Vagina (tissue), 2 donors: ENCODE data around the gene PDE11A. TPM values are rescaled to one million over a fixed set of nuclear protein-coding genes. Genes with fewer than 3 reads are reported as not detected.

ENCODE experiments used
- DNase-seq, 2 donors: peaks; one replicate each; pipeline ENCODE4 v3.0.0-alpha.2; 2017; ENCODE audit errors: extremely low spot score in 2 of 2
- H3K27ac ChIP-seq: fragments of 200-600 bp; sonication (generic); one replicate; pipeline ENCODE4 v1.5.1; 2019
- H3K27me3 ChIP-seq: fragments of 200-600 bp; sonication (generic); one replicate; pipeline ENCODE4 v1.5.1; 2019
- H3K36me3 ChIP-seq, 2 donors: fragments of 200-600 bp; sonication (generic); one replicate each; pipeline ENCODE4 v1.5.1; 2017 to 2019
- H3K4me1 ChIP-seq: fragments of 200-600 bp; sonication (generic); one replicate; pipeline ENCODE4 v1.5.1; 2019
- H3K4me3 ChIP-seq, 2 donors: fragments of 200-600 bp; sonication (generic); 1 replicate in 1 of 2; 2 replicates in 1 of 2; pipeline ENCODE4 v1.5.1; 2016 to 2019
- H3K9me3 ChIP-seq: fragments of 200-600 bp; sonication (generic); one replicate; pipeline ENCODE4 v1.5.1; 2019
- POLR2A ChIP-seq, 2 donors: fragments of 450-650 bp; IDR thresholded peaks; one replicate each; pipeline ENCODE4 v1.6.1; 2017; ENCODE audit warnings: antibody characterized with exemption in 2 of 2, mild to moderate bottlenecking in 2 of 2, moderate library complexity in 2 of 2
- POLR2AphosphoS5 ChIP-seq, 2 donors: sonication (generic); formaldehyde crosslinking; IDR thresholded peaks; one replicate each; pipeline ENCODE4 v1.9.0; 2017; ENCODE audit warnings: antibody characterized with exemption in 2 of 2, mild to moderate bottlenecking in 2 of 2, low read depth in 1 of 2; ENCODE audit not compliant: insufficient read depth in 1 of 2
- intact Hi-C: fragments of 100-400 bp; cut with DNase I; formaldehyde crosslinking; loops from one replicate; pipeline ENCODE4 v1.15.1; 2023
- total RNA-seq: library from RNA; depleted of rRNA; stranded (reverse); fragments of >200 nt; gene quantifications from one replicate; pipeline ENCODE4 v1.2.3, GENCODE V29; 2016
- TF ChIP-seq, protein P1 (sequence below), 3 experiments: fragments of 450-650 bp in 2 of 3; fragments of 200-600 bp in 1 of 3; sonication (generic) in 1 of 3; IDR thresholded peaks; one replicate each; pipeline ENCODE4 v1.5.1; 2017 to 2019; ENCODE audit warnings: antibody characterized with exemption in 3 of 3, mild to moderate bottlenecking in 2 of 3, moderate library complexity in 2 of 3

Gene PDE11A
- total RNA-seq, 1 donor from 2014 or later = 0.25 TPM

DNA sequence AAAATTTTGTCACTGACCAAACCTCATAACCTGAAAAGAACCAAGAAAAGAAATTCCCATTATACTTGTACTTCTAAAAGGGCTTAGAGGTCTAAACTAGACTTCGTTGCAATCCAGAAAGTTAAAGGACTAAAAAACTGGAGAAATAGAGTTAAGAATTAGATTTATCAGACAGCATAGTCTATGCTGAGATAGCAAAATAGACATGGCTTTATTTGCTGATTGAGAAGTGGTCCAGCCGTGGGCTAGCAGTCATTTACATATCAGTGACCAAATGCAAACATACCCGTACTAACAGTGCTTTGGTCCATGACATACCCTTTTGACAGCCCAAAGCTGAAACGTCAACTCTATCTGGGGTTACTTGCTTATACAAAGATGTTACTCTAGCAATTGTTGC lies 456.5 kb downstream of the PDE11A start:
- no peak for DNase-seq
- Histone ChIP-seq H3K9me3 (no peaks in the 10 kb centered on the region), H3K27me3 (no peaks in the 10 kb centered on the region), H3K4me3 (no peak overlapping the region), H3K36me3 (no peaks in the 10 kb centered on the region), H3K27ac (no peak overlapping the region), H3K4me1 (peaks cover 6% of the 10 kb centered on the region)
- TF ChIP-seq POLR2A (IDR thresholded peaks at IDR 0.05) = no peak
- TF ChIP-seq POLR2AphosphoS5 (IDR thresholded peaks at IDR 0.05; ENCODE audit: insufficient read depth in 1 of 2, low read depth in 1 of 2) = no peak
- TF ChIP-seq, protein P1, sequence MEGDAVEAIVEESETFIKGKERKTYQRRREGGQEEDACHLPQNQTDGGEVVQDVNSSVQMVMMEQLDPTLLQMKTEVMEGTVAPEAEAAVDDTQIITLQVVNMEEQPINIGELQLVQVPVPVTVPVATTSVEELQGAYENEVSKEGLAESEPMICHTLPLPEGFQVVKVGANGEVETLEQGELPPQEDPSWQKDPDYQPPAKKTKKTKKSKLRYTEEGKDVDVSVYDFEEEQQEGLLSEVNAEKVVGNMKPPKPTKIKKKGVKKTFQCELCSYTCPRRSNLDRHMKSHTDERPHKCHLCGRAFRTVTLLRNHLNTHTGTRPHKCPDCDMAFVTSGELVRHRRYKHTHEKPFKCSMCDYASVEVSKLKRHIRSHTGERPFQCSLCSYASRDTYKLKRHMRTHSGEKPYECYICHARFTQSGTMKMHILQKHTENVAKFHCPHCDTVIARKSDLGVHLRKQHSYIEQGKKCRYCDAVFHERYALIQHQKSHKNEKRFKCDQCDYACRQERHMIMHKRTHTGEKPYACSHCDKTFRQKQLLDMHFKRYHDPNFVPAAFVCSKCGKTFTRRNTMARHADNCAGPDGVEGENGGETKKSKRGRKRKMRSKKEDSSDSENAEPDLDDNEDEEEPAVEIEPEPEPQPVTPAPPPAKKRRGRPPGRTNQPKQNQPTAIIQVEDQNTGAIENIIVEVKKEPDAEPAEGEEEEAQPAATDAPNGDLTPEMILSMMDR (IDR thresholded peaks at IDR 0.05) = no peak
- intact Hi-C loops = no loop called here

- no peak for DNase-seq
- no peaks in the 10 kb centered on the region for H3K9me3 ChIP-seq
- H3K4me1 ChIP-seq = peaks cover under 1% of the 10 kb centered on the region
- TF ChIP-seq, protein P1 (IDR thresholded peaks at IDR 0.05) = no peak
- TF ChIP-seq POLR2A (IDR thresholded peaks at IDR 0.05) (no peak), POLR2AphosphoS5 (IDR thresholded peaks at IDR 0.05; ENCODE audit: insufficient read depth in 1 of 2, low read depth in 1 of 2) (no peak)
- H3K27ac ChIP-seq = no peak overlapping the region
- intact Hi-C loops = no loop called here
- H3K4me3 ChIP-seq = no peak overlapping the region
- no peaks in the 10 kb centered on the region for H3K36me3 ChIP-seq
- no peaks in the 10 kb centered on the region for H3K27me3 ChIP-seq
Observed at GRCh38 chr2:177612659-177613058, 459.9 kb downstream of the PDE11A start.

GRCh38 chr2:177611310-177611886 lies 461.2 kb downstream of the PDE11A start:
- Histone ChIP-seq H3K27ac (no peak overlapping the region), H3K4me1 (no peaks in the 10 kb centered on the region), H3K4me3 (no peak overlapping the region), H3K36me3 (no peaks in the 10 kb centered on the region), H3K9me3 (no peaks in the 10 kb centered on the region), H3K27me3 (no peaks in the 10 kb centered on the region)
- intact Hi-C loops = no loop called here
- TF ChIP-seq POLR2A (IDR thresholded peaks at IDR 0.05) (no peak), POLR2AphosphoS5 (IDR thresholded peaks at IDR 0.05; ENCODE audit: insufficient read depth in 1 of 2, low read depth in 1 of 2) (no peak)
- TF ChIP-seq, protein P1 (IDR thresholded peaks at IDR 0.05) = no peak
- DNase-seq = no peak

- H3K27ac ChIP-seq = no peak overlapping the region
- intact Hi-C loops = no loop called here
- DNase-seq = no peak
- no peaks in the 10 kb centered on the region for H3K27me3 ChIP-seq
- H3K9me3 ChIP-seq = no peaks in the 10 kb centered on the region
- no peaks in the 10 kb centered on the region for H3K36me3 ChIP-seq
- no peaks in the 10 kb centered on the region for H3K4me1 ChIP-seq
- TF ChIP-seq POLR2A (IDR thresholded peaks at IDR 0.05) (no peak), POLR2AphosphoS5 (IDR thresholded peaks at IDR 0.05; ENCODE audit: insufficient read depth in 1 of 2, low read depth in 1 of 2) (no peak)
- TF ChIP-seq, protein P1 (IDR thresholded peaks at IDR 0.05) = no peak
- H3K4me3 ChIP-seq = no peak overlapping the region
Observed at GRCh38 chr2:177610813-177611212, 461.8 kb downstream of the PDE11A start.

GRCh38 chr2:177606636-177607035 lies 465.9 kb downstream of the PDE11A start:
- no peaks in the 10 kb centered on the region for H3K9me3 ChIP-seq
- no peak overlapping the region for H3K27ac ChIP-seq
- TF ChIP-seq POLR2AphosphoS5 (IDR thresholded peaks at IDR 0.05; ENCODE audit: insufficient read depth in 1 of 2, low read depth in 1 of 2) = no peak
- TF ChIP-seq, protein P1 (IDR thresholded peaks at IDR 0.05) = no peak
- no peak for TF ChIP-seq POLR2A (IDR thresholded peaks at IDR 0.05)
- H3K36me3 ChIP-seq = no peaks in the 10 kb centered on the region
- no peak overlapping the region for H3K4me3 ChIP-seq
- DNase-seq = no peak
- intact Hi-C loops = no loop called here
- no peaks in the 10 kb centered on the region for H3K27me3 ChIP-seq
- no peaks in the 10 kb centered on the region for H3K4me1 ChIP-seq
